DOHH2 (cell line): ENCODE data around the gene RINL.

ENCODE experiments used
- EZH2phosphoT487 ChIP-seq: fragments of 200-600 bp; sonication (generic); IDR thresholded peaks from 2 replicates; pipeline ENCODE4 v1.6.1; 2017; ENCODE audit warnings: borderline replicate concordance, mild to moderate bottlenecking, antibody characterized with exemption, low read length, moderate library complexity, mixed read lengths
- TF ChIP-seq, protein P1 (sequence below): fragments of 200-600 bp; sonication (generic); IDR thresholded peaks from one replicate; pipeline ENCODE4 v1.5.1; 2014; ENCODE audit warnings: antibody characterized with exemption, mild to moderate bottlenecking, low read depth, low read length; ENCODE audit not compliant: poor library complexity, severe bottlenecking

DNA sequence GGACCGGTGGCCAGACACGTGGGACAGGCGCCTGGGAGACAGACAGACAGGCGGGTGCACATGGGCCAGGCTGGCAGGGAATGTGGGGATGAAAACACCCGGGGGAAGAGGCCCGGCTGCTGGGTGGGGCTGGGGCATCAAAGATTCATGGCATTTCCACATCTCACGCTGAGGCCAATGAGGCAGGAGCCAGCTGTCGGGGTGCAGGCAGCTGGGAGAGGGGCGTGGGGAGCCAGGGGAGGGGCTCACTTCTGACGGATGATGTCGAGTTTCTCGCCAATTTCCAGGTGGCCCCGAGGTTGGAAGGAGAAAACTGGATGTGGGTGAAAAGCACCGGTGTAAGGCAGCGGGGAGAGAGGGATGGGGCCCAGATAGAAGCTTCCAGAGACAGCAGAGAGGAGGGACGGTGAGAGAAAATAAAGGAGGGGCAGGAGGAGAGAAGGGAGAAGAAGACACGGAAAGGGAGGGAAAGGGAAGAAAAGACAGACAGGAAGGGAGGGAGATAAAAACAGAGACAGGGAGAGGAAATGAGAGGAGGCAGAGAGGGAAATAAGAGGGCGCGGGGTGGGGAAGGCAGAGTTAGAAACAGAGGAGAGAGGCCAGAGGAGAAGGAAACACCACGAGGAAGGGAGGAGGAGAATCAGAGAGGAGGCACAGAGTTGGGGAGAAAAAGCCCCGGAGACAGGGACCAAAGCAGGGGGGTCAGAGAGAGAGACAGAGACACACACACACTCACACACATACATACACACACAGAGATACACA lies 41.9 kb upstream of the RINL start:
- TF ChIP-seq, protein P1, sequence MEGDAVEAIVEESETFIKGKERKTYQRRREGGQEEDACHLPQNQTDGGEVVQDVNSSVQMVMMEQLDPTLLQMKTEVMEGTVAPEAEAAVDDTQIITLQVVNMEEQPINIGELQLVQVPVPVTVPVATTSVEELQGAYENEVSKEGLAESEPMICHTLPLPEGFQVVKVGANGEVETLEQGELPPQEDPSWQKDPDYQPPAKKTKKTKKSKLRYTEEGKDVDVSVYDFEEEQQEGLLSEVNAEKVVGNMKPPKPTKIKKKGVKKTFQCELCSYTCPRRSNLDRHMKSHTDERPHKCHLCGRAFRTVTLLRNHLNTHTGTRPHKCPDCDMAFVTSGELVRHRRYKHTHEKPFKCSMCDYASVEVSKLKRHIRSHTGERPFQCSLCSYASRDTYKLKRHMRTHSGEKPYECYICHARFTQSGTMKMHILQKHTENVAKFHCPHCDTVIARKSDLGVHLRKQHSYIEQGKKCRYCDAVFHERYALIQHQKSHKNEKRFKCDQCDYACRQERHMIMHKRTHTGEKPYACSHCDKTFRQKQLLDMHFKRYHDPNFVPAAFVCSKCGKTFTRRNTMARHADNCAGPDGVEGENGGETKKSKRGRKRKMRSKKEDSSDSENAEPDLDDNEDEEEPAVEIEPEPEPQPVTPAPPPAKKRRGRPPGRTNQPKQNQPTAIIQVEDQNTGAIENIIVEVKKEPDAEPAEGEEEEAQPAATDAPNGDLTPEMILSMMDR: no peak
- no peak for TF ChIP-seq EZH2phosphoT487
